ENCODE data around the gene MRPS16.

Gene MRPS16

DNA sequence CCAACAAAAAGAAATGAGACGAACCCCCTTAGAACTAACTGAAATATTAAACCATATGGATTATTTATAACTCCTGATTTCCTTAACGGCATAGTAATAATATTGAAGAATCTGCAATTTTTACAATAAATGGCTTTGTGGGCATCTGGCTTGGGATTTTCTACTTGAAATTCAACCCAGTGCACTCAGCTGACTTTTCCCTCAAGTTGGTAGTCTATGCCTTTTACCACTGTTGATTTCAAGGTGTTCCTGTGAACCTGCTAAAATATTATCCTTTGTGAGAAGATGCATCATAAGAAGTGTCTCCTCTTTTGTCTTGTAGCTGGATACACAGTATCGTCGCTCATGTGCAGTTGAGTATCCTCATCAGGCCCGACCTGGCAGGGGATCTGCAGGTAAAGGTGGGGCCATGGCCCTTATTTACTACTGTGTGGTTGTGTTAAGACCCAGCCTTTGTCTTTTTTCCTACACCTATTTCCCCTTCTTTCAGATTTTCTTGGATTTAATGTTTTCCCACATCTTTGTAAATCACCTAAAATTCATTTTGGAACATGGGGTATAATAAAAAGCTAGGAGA lies 13.4 kb downstream of the MRPS16 start:
- no peak for DNase-seq

DNA sequence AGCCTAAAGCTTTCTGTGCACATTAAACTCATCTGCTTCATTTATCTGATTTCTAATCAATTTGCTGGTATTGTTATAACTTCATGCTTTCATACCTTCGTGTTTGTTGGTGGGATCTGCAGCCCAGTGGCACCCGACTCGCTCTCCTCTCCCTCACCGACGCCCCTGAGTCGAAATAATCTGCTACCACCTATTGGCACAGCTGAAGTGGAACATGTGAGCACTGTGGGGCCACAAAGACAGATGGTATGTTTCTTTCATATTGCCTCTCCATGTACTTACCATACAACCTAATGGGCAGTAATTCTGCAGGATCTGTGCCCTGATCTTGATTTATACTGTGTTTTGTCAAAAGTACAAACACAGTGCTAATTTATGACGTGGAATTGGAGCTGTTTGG lies 17.7 kb downstream of the MRPS16 start:
- no peak for DNase-seq

DNA sequence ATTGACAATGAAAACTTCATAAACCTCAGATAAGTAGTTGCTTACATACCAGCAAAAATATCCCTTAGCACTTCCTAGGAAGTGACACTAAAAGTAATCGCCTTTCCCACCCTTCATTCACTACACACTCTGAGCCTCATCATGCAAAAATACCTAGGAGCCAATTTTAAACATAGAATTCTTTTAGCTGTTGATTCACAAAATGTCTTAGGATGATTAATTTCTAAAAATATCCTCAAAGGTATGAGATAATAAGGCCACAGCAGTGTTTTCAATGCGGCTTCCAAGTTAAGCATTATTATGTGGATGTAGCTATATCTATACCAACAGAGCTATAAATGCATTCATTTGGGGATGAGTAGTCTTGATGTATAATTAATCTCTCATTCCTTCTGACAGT lies 18.6 kb downstream of the MRPS16 start:
- no peak for DNase-seq

DNA sequence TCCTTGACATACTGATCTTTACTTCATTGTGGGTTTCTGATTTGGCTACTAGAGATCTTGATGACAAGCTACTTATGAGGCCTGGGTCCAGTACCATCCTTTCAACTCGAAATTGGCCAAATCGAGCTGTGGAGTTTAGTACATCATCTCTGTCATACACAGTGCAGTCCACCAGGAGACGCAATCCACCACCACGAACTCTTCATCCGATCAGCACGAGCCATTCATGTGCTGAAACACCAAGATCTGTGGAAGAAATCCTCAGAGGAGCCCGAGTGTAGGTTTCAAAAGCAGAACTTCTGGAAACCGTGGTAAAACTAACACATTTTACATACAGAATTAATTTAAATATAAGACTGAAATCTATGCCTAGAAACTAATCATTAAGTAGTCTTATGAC lies 19.6 kb downstream of the MRPS16 start:
- no peak for DNase-seq

DNA sequence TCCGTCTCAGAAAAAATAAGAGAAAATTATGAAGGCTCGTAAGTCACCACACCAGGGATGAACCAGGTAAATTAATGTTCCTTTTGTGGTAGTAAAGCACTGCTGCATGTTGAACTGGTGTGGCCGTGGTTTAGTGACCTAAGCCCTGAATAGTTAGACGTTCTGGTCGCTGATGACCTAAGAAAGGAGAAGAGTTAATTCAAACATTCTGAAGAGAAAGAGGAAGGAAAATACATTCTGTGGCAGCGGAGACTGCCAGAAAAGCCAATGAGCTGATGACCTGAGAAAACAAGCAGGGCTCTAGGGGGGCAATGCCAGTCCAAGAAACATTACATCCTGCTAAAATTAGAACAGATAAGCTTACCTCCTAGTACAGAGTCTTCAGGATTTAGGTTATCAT lies 22.9 kb downstream of the MRPS16 start:
- no peak for DNase-seq

DNA sequence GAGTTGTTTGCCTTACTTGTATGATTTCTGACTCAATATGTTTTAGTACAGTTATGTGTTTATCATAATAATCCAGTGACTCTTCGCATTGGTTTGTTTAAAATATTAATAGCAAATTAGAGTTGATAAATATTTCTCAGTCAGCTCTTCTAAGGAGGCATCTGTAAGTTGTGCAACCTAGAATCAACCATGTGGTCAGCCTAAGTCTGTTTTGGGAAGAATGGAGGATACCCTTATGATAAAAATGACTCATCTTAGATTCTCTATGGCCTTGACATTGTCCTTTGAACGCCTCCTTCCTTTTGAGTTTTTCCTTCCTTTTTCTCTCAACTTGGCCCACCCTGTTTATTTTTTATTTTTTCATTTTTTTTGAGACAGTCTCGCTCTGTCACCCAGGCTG lies 24.2 kb downstream of the MRPS16 start:
- DNase-seq: no peak

DNA sequence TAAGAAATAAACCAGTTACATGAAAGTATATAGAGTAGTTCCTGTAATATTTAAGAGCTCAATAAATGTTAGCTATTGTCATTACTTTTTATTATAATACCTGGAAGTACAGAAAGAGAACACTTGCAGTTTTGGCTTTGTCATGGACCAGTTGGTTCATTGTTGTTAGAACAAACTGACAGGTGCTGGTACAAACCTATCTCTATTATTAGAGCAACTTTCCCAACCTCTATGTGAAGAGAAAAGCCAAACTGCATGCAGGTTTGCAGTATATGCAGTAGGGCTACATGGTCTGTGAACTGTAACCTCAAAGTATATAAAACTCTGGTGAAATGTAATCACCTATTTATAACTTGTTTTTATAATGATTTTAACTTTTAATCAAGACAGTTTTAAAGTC lies 25.8 kb downstream of the MRPS16 start:
- DNase-seq: no peak

DNA sequence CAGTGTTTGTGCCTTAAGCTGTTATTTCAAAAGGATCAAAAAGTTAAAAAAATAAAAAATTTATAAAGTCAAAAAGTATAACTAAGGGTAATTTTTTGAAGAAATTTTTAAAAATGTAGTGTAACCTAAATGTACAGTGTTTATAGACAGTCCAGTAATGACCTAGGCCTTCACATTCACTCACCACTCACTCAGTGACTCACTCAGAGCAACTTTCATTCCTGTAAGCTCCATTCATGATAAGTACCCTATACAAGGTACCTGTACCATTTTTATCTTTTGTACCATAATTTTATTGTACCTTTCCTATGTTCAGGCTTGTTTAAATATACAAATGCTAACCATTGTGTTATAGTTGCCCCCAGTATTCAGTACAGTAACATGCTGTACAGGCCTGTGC lies 26.9 kb downstream of the MRPS16 start:
- DNase-seq: no peak

DNA sequence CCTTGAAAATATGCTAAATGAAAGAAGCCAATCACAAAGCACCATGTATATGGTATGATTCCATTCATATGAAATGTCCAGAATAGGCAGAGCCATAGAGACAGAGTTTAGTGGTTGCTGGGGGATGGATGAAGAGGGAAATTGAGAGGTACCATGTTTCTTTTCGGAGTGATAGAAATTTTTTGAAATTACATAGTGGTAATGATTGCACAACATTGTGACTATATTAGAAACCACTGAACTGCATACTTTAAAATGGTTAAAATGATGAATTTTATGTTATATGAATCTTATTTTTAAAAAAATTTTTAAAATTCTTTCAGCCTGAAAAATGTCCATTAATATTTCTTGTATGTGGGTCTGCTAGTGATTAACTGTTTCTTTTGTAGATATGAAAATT lies 31.5 kb downstream of the MRPS16 start:
- no peak for DNase-seq

DNA sequence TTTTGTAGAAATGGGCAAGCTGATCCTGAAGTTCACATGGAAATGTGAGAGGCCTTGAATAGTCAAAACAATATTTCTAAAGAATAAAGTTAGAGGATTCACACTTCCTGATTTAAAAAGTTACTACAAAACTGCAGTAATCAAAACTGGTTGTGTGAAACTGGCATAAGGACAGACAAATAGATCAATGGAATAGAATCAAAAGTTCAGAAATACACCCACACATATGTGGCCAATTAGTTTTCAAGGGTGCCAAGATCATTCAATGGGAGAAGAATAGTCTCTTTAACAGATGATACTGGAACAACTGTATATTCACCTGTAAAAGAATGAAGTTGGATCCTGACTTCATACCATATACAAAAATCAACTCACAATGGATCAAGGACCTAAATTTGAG lies 33.1 kb downstream of the MRPS16 start:
- DNase-seq: no peak

DNA sequence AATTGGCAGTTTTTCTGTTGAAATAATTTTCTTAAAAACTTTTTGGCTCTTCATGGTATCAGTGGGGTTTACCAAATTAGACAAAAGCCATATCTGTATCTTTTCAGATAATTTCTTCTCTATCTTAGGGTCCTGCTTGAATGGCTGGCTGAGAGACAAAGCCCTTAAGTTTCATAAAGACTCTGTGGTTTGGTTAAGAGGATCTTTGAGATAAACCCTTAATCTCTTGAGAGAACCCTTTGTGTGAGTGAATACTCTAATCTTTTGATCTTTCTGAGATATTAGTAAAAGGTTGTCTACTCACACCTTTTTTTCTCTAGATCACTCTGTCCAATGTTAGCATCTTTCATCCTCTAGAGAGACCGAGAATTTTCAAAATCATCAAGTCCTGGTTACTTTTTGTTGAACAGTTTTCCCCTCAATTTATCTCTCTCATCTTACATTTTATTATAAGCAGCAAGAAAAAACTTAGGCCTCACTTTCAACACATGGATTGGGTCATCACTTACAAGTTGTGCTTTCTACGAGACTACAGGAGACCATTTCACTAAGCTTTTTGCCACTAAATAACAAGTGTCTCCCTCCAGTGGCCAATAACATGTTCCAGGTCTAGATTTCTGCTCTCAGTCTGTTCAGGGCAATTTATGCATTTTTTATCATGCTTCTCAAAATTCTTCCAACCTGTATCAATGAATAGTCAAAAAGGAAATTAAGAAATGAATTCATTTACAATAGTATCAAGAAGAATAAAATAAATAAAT lies 33.8 kb downstream of the MRPS16 start:
- DNase-seq: no peak

DNA sequence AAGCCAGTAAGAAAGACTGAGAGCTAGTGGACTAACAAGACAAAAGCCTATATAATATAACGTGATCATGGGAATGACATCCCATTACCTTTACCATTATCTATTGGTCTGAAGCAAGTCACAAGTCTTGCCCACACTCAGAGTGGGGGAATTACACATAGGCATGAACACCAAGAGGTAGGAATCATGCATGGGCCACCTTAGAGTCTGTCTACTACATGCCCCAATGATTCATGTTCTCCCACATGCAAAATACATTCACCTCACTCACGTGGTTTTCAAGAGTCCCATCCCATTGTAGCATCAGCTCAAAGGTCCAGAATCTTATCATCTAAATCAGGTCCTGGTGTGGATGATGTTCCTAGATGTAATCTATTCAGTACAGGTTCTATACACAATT lies 34.8 kb downstream of the MRPS16 start:
- DNase-seq: no peak

DNA sequence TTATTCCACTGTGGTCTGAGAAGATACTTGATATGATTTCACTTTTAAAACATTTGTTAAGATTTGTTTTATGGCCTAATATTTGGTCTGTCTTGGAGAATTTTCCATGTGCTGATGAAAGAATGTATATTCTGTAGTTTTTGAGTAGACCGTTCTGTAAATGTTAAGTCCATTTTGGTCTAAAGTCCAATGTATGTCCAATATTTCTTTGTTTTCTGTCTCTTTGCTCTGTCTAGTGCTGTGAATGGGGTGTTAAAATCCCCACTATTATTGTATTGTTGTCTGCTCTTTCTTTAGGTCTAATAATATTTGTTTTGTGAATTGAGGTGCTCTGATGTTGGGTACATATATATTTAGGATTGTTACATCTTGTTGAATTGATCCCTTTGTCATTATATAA lies 36.7 kb downstream of the MRPS16 start:
- no peak for DNase-seq

DNA sequence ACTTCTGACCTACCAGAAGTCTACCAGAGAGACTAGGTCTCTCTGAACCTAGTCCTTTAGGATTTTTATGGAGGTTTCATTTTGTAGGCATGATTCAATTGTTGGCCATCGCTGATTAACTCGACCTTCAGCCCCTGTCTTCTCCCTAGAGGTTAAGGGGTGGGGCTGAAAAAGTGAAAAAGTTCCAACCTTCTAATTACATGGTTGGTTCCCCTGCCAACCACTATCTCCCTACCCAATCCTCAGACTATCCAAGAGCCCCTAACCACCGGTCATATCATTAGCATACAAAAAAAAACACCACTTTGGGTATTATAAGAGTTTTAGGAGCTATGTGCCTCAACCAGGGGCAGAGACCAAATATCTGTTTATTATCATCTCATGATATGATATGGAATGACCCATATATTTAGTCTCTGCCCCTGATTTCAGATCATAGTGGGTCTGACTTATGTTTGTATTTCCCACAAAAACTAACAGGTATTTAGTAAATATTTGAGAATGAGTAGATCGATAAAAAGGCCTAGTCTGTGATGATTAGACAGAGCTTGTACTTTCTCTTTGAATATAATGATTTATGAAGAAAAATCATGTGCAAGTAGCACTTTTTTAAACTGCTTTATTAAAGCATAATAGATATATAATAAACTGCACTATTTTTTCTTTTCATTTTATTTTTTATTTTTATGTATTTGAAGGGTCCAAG lies 41.2 kb downstream of the MRPS16 start:
- DNase-seq: no peak

DNA sequence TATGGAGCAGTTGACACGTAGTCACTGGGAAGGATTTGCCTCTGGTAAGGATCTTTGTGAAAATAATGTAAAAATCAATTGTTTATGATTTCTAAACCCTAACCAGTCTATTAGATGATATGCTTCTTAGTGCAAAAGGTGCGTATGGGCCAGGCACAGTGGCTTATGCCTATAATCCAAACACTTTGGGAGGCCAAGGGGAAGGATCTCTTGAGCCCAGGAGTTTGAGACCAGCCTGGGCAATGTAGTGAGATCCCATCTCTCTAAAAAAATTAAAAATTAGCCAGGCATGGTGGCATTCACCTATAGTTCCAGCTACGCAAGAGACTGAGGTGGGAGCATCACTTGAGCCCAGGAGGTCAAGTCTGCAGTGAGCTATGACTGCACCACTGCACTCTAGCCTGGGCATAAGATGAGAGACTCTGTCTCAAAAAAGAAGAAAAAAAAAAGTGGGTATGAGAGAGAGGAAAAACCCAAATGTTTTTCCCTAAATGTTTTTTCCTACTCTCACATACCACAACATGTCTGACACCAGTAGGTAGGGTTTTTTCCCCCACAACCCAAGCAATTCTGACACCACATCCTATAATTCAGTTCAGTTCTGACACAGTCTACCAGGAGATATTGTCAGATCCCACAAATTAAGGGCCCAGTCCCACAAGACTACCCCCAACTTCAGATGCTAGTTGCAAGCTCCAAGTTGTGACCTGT lies 41.9 kb downstream of the MRPS16 start:
- no peak for DNase-seq

DNA sequence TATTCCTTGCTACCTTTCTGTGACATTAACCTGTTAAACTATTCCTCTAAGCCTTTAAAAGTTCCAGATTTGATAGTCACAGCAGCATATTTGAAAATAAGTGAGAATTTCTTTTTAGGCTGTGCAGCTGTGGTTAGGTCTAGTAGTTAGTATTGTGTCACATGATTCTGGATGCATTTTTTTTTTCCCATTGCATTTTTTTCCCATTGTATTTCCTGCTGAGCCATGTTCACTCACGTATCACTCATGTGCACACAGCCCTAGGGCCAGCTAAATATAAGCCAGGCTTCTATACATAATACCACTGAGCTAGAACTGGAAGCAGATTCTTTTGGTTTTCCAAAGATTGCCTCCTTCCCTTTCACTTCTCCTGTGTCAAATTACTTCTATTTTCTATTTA lies 42.7 kb downstream of the MRPS16 start:
- DNase-seq: no peak

DNA sequence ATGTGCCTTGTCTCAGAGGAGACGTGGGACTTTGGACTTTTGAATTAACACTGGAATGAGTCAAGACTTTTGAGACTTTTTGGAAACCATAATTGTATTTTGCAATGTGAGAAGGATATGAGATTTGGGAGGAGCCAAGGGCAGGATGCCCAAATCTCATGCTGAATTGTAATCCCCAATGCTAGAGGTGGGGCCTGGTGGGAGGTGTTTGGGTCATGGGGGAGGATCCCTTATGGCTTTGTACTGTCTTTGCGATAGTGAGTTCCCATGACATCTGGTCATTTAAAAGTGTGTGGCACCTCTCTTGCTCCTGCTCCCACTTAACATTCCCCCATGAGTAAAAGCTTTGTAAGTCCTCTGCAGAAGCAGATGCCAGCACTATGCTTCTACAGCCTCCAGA lies 44.6 kb downstream of the MRPS16 start:
- DNase-seq: no peak

DNA sequence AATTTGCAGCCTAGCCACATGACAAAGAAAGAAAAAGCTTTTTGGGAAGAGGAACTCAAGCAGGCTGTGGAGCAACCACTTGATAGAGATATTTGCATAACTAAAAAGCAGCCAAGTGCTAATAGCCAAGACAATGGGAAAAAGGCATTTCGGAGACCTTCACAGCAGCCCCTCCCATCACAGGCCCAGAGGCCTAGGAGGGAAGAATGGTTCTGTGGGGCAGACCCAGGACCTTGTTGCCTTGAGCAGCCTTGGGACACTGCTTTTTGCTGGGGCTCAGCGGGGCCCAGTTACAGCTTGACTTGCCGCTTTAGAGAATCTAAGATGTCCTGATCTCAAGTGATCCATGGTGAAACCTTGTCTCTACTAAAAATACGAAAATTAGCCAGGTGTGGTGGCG lies 46.1 kb downstream of the MRPS16 start:
- no peak for DNase-seq

DNA sequence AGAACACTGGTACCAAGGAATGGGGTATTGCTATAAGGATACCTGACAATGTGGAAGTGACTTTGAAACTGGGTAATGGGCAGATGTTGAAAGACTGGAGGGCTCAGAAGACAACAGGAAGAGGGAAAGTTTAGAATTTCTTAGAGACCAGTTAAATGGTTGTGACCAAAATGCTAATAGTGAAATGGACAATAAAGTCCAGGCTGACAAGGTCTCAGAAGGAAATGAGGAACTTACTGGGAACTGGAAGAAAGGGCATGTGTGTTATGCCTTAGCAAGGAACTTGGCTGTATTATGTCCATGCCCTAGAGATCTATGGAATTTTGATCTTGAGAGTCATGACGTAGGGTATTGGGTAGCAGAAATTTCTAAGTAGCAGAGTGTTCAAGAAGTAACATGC lies 46.6 kb downstream of the MRPS16 start:
- DNase-seq: no peak

DNA sequence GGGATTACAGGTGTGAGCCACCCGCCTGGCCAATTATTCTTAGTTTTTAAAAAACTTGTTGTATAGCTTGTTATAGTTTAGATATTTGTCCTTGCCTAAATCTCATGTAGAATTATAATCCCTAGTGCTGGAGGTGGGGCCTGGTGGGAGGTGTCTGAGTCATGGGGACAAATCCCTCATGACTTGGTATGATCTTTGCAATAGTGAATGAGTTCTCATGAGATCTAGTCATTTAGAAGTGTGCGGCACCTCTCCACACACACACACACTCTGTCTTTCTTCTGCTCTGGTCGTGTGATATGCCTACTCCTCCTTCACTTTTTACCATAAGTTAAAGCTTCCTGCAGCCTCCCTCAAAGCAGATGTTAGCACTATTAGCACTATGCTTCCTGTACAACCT lies 47.4 kb downstream of the MRPS16 start:
- no peak for DNase-seq
